GM10266 (cell line): ENCODE data around the gene C10orf71.

Source experiments
- DNase-seq: peaks from one replicate; pipeline ENCODE4 v3.0.0; 2012; ENCODE audit errors: extremely low spot score
- TF ChIP-seq, protein P1 (sequence below): IDR thresholded peaks from 2 replicates; pipeline ENCODE4 v1.5.1; 2012; ENCODE audit warnings: mild to moderate bottlenecking, low read depth; ENCODE audit not compliant: control insufficient read depth, insufficient read depth; ENCODE audit errors: missing control alignments

Gene C10orf71

DNA sequence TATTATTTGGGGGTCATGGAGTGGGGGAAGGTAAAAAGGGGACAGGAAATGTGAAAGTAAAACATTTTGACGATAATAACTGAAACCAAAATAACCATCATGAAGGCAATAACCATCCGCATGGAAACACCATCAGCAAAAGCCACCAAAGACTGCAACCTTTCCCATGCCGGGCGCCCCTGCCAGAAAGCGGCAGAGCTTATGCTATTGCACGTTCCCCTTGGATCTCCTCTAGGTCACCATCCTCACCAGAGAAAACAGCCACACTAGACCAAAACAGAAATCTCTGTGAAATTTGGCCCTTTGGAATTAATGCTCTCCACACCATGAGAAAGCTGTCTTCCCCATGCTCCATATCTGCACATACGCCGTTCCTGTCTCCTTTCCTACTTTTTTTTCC, 65.8 kb downstream of the C10orf71 start:
- DNase-seq, result no peak
- TF ChIP-seq, protein P1, sequence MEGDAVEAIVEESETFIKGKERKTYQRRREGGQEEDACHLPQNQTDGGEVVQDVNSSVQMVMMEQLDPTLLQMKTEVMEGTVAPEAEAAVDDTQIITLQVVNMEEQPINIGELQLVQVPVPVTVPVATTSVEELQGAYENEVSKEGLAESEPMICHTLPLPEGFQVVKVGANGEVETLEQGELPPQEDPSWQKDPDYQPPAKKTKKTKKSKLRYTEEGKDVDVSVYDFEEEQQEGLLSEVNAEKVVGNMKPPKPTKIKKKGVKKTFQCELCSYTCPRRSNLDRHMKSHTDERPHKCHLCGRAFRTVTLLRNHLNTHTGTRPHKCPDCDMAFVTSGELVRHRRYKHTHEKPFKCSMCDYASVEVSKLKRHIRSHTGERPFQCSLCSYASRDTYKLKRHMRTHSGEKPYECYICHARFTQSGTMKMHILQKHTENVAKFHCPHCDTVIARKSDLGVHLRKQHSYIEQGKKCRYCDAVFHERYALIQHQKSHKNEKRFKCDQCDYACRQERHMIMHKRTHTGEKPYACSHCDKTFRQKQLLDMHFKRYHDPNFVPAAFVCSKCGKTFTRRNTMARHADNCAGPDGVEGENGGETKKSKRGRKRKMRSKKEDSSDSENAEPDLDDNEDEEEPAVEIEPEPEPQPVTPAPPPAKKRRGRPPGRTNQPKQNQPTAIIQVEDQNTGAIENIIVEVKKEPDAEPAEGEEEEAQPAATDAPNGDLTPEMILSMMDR, result no peak

DNA sequence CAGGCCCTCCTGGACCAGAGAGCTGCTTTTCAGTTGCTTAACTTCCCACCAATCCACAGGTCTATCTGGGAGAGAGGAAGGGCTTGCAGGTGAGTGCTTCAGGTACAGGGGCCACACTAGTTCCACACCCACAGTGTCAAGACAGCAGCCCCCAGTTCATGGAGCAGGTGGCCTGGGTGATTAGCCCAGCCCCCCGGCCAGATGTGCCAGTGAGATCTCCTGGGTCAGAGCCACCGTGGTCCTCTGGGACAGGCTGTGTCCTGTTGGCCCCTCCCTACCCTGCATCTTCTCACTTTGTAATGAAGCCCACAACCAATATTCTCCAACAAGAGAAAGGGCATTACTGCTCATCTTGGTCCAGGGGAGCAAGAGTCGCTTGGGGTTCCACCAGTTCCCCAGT, 66.3 kb downstream of the C10orf71 start:
- DNase-seq, result no peak
- TF ChIP-seq, protein P1, result no peak

DNA sequence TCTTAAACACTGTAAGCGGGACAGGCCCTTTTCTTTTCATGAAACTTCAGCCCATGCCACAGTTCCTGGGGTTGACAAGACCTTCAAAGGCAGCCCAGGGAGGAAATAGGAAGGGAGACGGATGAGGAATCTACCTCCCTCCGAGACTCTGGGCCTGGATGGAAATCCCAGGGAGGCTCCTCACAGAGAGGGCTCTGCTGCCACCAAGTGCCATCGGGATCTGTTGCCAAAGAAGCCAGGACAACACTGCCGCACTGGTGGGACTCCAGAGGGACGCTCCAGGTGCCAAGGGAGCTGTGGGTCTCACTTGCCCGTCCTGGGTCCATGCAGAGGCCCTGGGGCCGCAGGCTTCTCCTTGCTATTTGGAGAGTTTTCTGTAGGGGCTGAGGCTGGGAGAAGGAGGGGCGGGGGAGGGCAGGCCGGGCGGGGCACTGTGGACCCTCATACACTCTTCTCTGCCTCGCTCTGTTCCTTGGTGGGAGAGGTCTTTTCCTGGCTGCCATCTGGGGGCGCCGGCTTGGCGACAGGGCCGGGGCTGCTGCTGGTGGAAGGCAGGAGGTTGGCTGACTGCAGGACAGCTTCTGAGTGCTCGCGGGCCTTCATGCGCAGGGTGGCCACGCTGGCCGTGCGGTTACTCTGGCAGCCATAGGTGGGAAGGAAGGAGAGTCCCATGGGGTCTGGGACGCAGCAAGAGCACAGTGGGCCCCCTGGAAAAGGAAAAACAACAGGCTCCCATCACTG, 66.9 kb downstream of the C10orf71 start:
- DNase-seq, result no peak
- TF ChIP-seq, protein P1, result no peak

DNA sequence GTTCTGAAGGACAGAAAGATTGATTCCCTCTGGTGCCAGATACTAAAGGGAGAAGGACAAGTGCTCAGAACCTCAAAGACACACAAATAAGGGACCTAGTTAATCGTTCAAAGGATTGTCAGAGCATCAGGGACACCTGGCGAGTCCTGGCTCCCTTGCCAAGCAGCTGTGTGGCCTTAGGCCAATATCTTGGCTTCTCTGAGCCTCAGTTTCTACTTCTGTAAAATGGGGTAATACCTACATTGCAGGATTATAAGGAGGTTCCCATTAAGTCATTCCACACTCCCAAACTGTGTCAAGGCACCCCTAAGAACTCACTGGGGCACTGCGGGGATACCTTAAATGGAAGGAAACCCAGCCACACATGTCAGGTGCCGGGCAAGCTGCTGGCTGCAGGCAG, 67.5 kb downstream of the C10orf71 start:
- no peak for DNase-seq
- TF ChIP-seq, protein P1, result no peak

DNA sequence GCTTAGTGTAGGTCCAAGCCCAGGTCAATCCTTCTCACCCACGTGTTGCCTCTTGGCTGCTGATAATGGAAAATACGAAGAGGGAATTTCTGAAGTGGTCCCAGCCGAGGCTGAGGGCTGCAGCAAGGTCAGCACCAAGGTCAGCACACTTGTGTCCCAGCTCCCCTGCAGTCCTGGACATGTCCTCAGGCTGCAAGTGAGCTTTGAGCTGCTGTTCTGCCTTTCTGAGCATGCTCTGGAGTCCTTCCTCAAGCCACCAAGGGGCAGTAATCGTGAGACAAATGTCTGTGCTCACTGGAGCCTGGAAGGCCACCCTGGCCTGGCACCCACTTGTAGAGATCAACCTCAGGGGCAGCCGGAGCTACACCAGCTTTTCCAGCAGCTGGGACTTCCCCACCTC, 68.6 kb downstream of the C10orf71 start:
- DNase-seq, result no peak
- TF ChIP-seq, protein P1, result no peak

DNA sequence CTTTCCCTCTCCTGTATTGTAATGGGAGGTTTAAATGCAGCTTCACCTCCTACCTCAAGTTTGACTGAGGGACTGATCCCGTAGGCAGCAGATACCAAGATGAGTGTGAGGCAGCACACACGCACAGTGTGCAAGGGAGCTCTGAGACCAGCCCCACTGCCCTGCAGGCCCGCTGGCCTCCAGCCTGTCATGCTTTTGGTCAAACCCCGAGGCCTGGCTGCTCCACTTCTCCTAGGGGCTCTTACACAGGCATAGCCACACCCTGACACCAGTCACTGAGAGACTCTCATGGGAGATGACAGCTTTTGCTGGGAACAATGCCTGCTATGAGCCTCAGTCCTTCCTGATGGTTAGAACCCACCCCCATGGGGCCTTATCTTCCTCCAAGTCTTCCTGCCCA, 69.3 kb downstream of the C10orf71 start:
- TF ChIP-seq, protein P1, result no peak
- no peak for DNase-seq
